Liver (tissue), 9 donors: ENCODE measurements around the gene KDELR1. TPM values are rescaled to one million over a fixed set of nuclear protein-coding genes. Genes with fewer than 3 reads are reported as not detected.

Experiments used
- DNase-seq: peaks from one replicate; pipeline ENCODE4 v3.0.0-alpha.2; 2017; ENCODE audit warnings: low spot score
- H3K27ac ChIP-seq, 2 donors: one replicate each; pipeline ENCODE4 v1.7.0; 2013; ENCODE audit warnings: inconsistent platforms in 2 of 2, low read length in 2 of 2, control low read depth in 1 of 2, low read depth in 1 of 2, mild to moderate bottlenecking in 1 of 2
- H3K27me3 ChIP-seq, 4 donors: one replicate each; pipeline versions ENCODE4 v1.6.1 to v1.7.0; 2013; ENCODE audit warnings: low read length in 3 of 4, inconsistent platforms in 1 of 4, mild to moderate bottlenecking in 1 of 4, moderate library complexity in 1 of 4; ENCODE audit not compliant: control insufficient read depth in 4 of 4, insufficient read depth in 4 of 4
- H3K36me3 ChIP-seq, 4 donors: one replicate each; pipeline versions ENCODE4 v1.6.1 to v1.7.0; 2013; ENCODE audit warnings: low read length in 3 of 4, mild to moderate bottlenecking in 3 of 4, low read depth in 1 of 4, moderate library complexity in 1 of 4; ENCODE audit not compliant: control insufficient read depth in 4 of 4, insufficient read depth in 3 of 4
- H3K4me1 ChIP-seq, 4 donors: one replicate each; pipeline versions ENCODE4 v1.6.1 to v1.7.0; 2013; ENCODE audit warnings: low read length in 3 of 4, mild to moderate bottlenecking in 3 of 4, moderate library complexity in 1 of 4; ENCODE audit not compliant: control insufficient read depth in 4 of 4, insufficient read depth in 4 of 4
- H3K4me3 ChIP-seq, 3 donors: one replicate each; pipeline versions ENCODE4 v1.6.1 to v1.7.0; 2013; ENCODE audit warnings: low read length in 3 of 3, control low read depth in 1 of 3, low read depth in 1 of 3, mild to moderate bottlenecking in 1 of 3
- H3K9ac ChIP-seq, 2 donors: one replicate each; pipeline ENCODE4 v1.7.0; 2013; ENCODE audit warnings: low read length in 2 of 2, mild to moderate bottlenecking in 2 of 2, moderate library complexity in 2 of 2, control low read depth in 1 of 2, low read depth in 1 of 2
- H3K9me3 ChIP-seq, 4 donors: one replicate each; pipeline versions ENCODE4 v1.6.1 to v1.7.0; 2013; ENCODE audit warnings: low read length in 3 of 4; ENCODE audit not compliant: control insufficient read depth in 4 of 4
- EGR1 ChIP-seq, 2 donors: IDR thresholded peaks; 2 replicates each; pipeline ENCODE4 v1.6.1; 2016 to 2018; ENCODE audit warnings: antibody characterized with exemption in 2 of 2, low read depth in 2 of 2
- FOXA1 ChIP-seq: IDR thresholded peaks from 2 replicates; pipeline ENCODE4 v1.6.1; 2016; ENCODE audit warnings: antibody characterized with exemption
- FOXA2 ChIP-seq: IDR thresholded peaks from 2 replicates; pipeline ENCODE4 v1.6.1; 2016; ENCODE audit warnings: antibody characterized with exemption
- GABPA ChIP-seq, 2 donors: IDR thresholded peaks in 1 of 2; conservative IDR thresholded peaks in 1 of 2; 2 replicates each; pipeline ENCODE4 v1.6.1; 2016; ENCODE audit warnings: antibody characterized with exemption in 2 of 2, mild to moderate bottlenecking in 1 of 2, moderate library complexity in 1 of 2
- HNF4A ChIP-seq, 2 donors: conservative IDR thresholded peaks; 2 replicates each; pipeline ENCODE4 v1.6.1; 2016; ENCODE audit warnings: antibody characterized with exemption in 2 of 2, mild to moderate bottlenecking in 2 of 2
- HNF4G ChIP-seq: IDR thresholded peaks from 2 replicates; pipeline ENCODE4 v1.6.1; 2016; ENCODE audit warnings: antibody characterized with exemption
- JUND ChIP-seq, 2 donors: IDR thresholded peaks; 2 replicates each; pipeline ENCODE4 v1.6.1; 2016; ENCODE audit warnings: antibody characterized with exemption in 2 of 2
- MAX ChIP-seq: IDR thresholded peaks from 2 replicates; pipeline ENCODE4 v1.6.1; 2016; ENCODE audit warnings: antibody characterized with exemption
- NR2F2 ChIP-seq: IDR thresholded peaks from 2 replicates; pipeline ENCODE4 v1.6.1; 2016; ENCODE audit warnings: antibody characterized with exemption
- RXRA ChIP-seq, 2 donors: IDR thresholded peaks; 2 replicates each; pipeline ENCODE4 v1.6.1; 2017 to 2018; ENCODE audit warnings: antibody characterized with exemption in 2 of 2, mild to moderate bottlenecking in 1 of 2
- SP1 ChIP-seq: IDR thresholded peaks from 2 replicates; pipeline ENCODE4 v1.6.1; 2018; ENCODE audit warnings: antibody characterized with exemption, mild to moderate bottlenecking
- TAF1 ChIP-seq: conservative IDR thresholded peaks from 2 replicates; pipeline ENCODE4 v1.6.1; 2016; ENCODE audit warnings: antibody characterized with exemption, mild to moderate bottlenecking
- YY1 ChIP-seq: IDR thresholded peaks from 2 replicates; pipeline ENCODE4 v1.6.1; 2016; ENCODE audit warnings: antibody characterized with exemption, mild to moderate bottlenecking
- ZBTB33 ChIP-seq: IDR thresholded peaks from 2 replicates; pipeline ENCODE4 v1.6.1; 2016; ENCODE audit warnings: antibody characterized with exemption
- WGBS: extraction: QIAGEN DNeasy Blood & Tissue Kit; methylation state at CpG from one replicate; pipeline ENCODE4 v1.1.7; 2013; 5-methylcytosine and 5-hydroxymethylcytosine counted together
- polyA plus RNA-seq, 2 donors: library from polyadenylated mRNA; stranded (reverse) in 1 of 2; unstranded in 1 of 2; fragments of 200-250 nt in 1 of 2; fragments of >200 nt in 1 of 2; fragmentation: Nextera tagmentation in 1 of 2; extraction: Ambion mirVana in 1 of 2; gene quantifications; one replicate each; pipeline versions ENCODE4 v1.2.1 to v1.2.3, GENCODE V29; 2013 to 2015
- total RNA-seq, 2 donors: library from RNA; depleted of rRNA; stranded (reverse); fragments of >200 nt; gene quantifications; one replicate each; pipeline ENCODE4 v1.2.3, GENCODE V29; 2014
- TF ChIP-seq, protein P1 (sequence below): IDR thresholded peaks from 2 replicates; pipeline ENCODE4 v1.6.1; 2016; ENCODE audit warnings: antibody characterized with exemption
- TF ChIP-seq, protein P2 (sequence below): IDR thresholded peaks from 2 replicates; pipeline ENCODE4 v1.6.1; 2016; ENCODE audit warnings: antibody characterized with exemption, mild to moderate bottlenecking
- TF ChIP-seq, protein P3 (sequence below): fragments of 150-350 bp; IDR thresholded peaks from 2 replicates; pipeline ENCODE4 v1.5.1; 2017; ENCODE audit warnings: improper control_type of control experiment, low read depth, low read length; ENCODE audit not compliant: missing input control
- donor health status: healthy.
- donor health status: healthy.
- donor health status: healthy.
- donor health status: healthy.
- donor health status: healthy.

The KDELR1 gene
- total and polyA plus RNA-seq, 4 donors = 32.3 to 94.9 (median 47.0) TPM

- Histone ChIP-seq H3K36me3 (no peaks in the 10 kb centered on the region), H3K4me3 (no peak overlapping the region), H3K9ac (no peak overlapping the region), H3K9me3 (no peaks in the 10 kb centered on the region), H3K27ac (no peak overlapping the region), H3K4me1 (peaks cover 0 to 8% (median 4%) of the 10 kb centered on the region in 4 donors), H3K27me3 (peaks cover 0 to 20% (median 14%) of the 10 kb centered on the region in 4 donors)
- no peak for TF ChIP-seq JUND (IDR thresholded peaks at IDR 0.05)
- TF ChIP-seq, protein P1, sequence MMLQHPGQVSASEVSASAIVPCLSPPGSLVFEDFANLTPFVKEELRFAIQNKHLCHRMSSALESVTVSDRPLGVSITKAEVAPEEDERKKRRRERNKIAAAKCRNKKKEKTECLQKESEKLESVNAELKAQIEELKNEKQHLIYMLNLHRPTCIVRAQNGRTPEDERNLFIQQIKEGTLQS = no peak
- no peak for TF ChIP-seq SP1
- no peak for TF ChIP-seq FOXA1
- no peak for TF ChIP-seq HNF4G
- TF ChIP-seq, protein P2, sequence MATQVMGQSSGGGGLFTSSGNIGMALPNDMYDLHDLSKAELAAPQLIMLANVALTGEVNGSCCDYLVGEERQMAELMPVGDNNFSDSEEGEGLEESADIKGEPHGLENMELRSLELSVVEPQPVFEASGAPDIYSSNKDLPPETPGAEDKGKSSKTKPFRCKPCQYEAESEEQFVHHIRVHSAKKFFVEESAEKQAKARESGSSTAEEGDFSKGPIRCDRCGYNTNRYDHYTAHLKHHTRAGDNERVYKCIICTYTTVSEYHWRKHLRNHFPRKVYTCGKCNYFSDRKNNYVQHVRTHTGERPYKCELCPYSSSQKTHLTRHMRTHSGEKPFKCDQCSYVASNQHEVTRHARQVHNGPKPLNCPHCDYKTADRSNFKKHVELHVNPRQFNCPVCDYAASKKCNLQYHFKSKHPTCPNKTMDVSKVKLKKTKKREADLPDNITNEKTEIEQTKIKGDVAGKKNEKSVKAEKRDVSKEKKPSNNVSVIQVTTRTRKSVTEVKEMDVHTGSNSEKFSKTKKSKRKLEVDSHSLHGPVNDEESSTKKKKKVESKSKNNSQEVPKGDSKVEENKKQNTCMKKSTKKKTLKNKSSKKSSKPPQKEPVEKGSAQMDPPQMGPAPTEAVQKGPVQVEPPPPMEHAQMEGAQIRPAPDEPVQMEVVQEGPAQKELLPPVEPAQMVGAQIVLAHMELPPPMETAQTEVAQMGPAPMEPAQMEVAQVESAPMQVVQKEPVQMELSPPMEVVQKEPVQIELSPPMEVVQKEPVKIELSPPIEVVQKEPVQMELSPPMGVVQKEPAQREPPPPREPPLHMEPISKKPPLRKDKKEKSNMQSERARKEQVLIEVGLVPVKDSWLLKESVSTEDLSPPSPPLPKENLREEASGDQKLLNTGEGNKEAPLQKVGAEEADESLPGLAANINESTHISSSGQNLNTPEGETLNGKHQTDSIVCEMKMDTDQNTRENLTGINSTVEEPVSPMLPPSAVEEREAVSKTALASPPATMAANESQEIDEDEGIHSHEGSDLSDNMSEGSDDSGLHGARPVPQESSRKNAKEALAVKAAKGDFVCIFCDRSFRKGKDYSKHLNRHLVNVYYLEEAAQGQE = no peak
- TF ChIP-seq, protein P3, sequence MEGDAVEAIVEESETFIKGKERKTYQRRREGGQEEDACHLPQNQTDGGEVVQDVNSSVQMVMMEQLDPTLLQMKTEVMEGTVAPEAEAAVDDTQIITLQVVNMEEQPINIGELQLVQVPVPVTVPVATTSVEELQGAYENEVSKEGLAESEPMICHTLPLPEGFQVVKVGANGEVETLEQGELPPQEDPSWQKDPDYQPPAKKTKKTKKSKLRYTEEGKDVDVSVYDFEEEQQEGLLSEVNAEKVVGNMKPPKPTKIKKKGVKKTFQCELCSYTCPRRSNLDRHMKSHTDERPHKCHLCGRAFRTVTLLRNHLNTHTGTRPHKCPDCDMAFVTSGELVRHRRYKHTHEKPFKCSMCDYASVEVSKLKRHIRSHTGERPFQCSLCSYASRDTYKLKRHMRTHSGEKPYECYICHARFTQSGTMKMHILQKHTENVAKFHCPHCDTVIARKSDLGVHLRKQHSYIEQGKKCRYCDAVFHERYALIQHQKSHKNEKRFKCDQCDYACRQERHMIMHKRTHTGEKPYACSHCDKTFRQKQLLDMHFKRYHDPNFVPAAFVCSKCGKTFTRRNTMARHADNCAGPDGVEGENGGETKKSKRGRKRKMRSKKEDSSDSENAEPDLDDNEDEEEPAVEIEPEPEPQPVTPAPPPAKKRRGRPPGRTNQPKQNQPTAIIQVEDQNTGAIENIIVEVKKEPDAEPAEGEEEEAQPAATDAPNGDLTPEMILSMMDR = no peak
- TF ChIP-seq ZBTB33 = no peak
- no peak for TF ChIP-seq HNF4A (conservative IDR thresholded peaks at IDR 0.05)
- no peak for TF ChIP-seq EGR1 (IDR thresholded peaks at IDR 0.05; ENCODE audit: low read depth in 2 of 2)
- TF ChIP-seq GABPA (IDR thresholded peaks at IDR 0.05 in 1 of 2, conservative IDR thresholded peaks at IDR 0.05 in 1 of 2) = no peak
- TF ChIP-seq FOXA2 = no peak
- no peak for TF ChIP-seq TAF1
- TF ChIP-seq RXRA (IDR thresholded peaks at IDR 0.05) = no peak
- no peak for TF ChIP-seq YY1
- no peak for DNase-seq
- 30% methylated on average over 9 of the region's 9 CpGs for WGBS
These were observed 4.1 kb upstream of the KDELR1 start for GRCh38 chr19:48395499-48395898.

DNA sequence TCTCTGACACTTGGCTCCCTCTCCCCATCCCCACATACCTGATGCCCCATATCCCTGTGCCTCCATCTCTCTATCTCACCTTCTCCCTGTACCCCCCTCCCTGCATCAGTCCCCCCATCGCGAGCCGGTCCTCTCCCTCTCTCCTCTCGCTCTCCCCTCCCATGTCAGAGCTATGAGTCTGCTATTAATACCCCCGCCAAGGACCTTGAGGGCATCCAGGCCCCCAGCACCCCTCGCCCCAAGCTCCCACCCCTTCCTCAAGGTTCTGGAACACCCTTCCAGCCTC, 3.8 kb upstream of the KDELR1 start:
- Histone ChIP-seq H3K9me3 (no peaks in the 10 kb centered on the region), H3K9ac (no peak overlapping the region), H3K4me3 (no peak overlapping the region), H3K27me3 (peaks cover 0 to 20% (median 14%) of the 10 kb centered on the region in 4 donors), H3K36me3 (no peaks in the 10 kb centered on the region), H3K4me1 (peaks cover 0 to 11% (median 6%) of the 10 kb centered on the region in 4 donors), H3K27ac (no peak overlapping the region)
- WGBS = 16% methylated on average over 6 of the region's 6 CpGs
- DNase-seq = no peak
- TF ChIP-seq EGR1 (IDR thresholded peaks at IDR 0.05; ENCODE audit: low read depth in 2 of 2) (no peak), NR2F2 (no peak), SP1 (no peak), TAF1 (no peak), RXRA (IDR thresholded peaks at IDR 0.05) (no peak), HNF4G (no peak), FOXA1 (no peak), YY1 (no peak), GABPA (IDR thresholded peaks at IDR 0.05 in 1 of 2, conservative IDR thresholded peaks at IDR 0.05 in 1 of 2) (no peak), ZBTB33 (no peak), MAX (no peak), JUND (IDR thresholded peaks at IDR 0.05) (no peak)
- TF ChIP-seq, protein P3 = no peak
- TF ChIP-seq, protein P1 = no peak
